Measurements from ENCODE around the gene EXOC6. TPM values are rescaled to one million over a fixed set of nuclear protein-coding genes. Genes with fewer than 3 reads are reported as not detected.

The EXOC6 gene
- polyA plus RNA-seq, 1 donor from 2014 or later, result 26.3 TPM

GRCh38 chr10:93103953-93104352, 255.6 kb downstream of the EXOC6 start:
- no peaks in the 10 kb centered on the region for H3K9me3 ChIP-seq (ENCODE audit: low read length)
- no peak overlapping the region for H3K4me3 ChIP-seq (ENCODE audit: low read length)
- no peaks in the 10 kb centered on the region for H3K79me2 ChIP-seq (replicated peaks; ENCODE audit: insufficient read depth, low read length)
- H3K9me2 ChIP-seq (ENCODE audit: insufficient read depth, low read length), result no peaks in the 10 kb centered on the region
- no peak overlapping the region for H3K4me2 ChIP-seq (ENCODE audit: low read length)
- H3K9ac ChIP-seq (ENCODE audit: low read length), result no peak overlapping the region
- no peak overlapping the region for H2AFZ ChIP-seq (ENCODE audit: low read depth, low read length)
- no peaks in the 10 kb centered on the region for H4K20me1 ChIP-seq (ENCODE audit: insufficient read depth)
- H3K27ac ChIP-seq (ENCODE audit: low read length), result no peak overlapping the region
- no peaks in the 10 kb centered on the region for H3K36me3 ChIP-seq (ENCODE audit: insufficient read depth, low read length)
- no peaks in the 10 kb centered on the region for H3F3A ChIP-seq (ENCODE audit: insufficient read depth, low read length, poor library complexity, severe bottlenecking)
- no peaks in the 10 kb centered on the region for H3K27me3 ChIP-seq (ENCODE audit: insufficient read depth, low read depth, low read length)
- TF ChIP-seq EP300 (conservative IDR thresholded peaks at IDR 0.05; ENCODE audit: poor library complexity, severe bottlenecking), result no peak
- no peak for TF ChIP-seq REST (IDR thresholded peaks at IDR 0.05; ENCODE audit: borderline replicate concordance)
- no peak for TF ChIP-seq EZH2 (IDR thresholded peaks at IDR 0.05; ENCODE audit: borderline replicate concordance, insufficient read depth, low read length, poor library complexity, severe bottlenecking)
- TF ChIP-seq TAF1 (IDR thresholded peaks at IDR 0.05; ENCODE audit: low read depth), result no peak
- no peak for TF ChIP-seq POLR2AphosphoS5 (IDR thresholded peaks at IDR 0.05)
- TF ChIP-seq MXI1 (conservative IDR thresholded peaks at IDR 0.05; ENCODE audit: poor library complexity, severe bottlenecking), result no peak
- no peak for TF ChIP-seq CTCF (IDR thresholded peaks at IDR 0.05; ENCODE audit: poor library complexity, severe bottlenecking)
- no peak for TF ChIP-seq RAD21 (conservative IDR thresholded peaks at IDR 0.05)
- TF ChIP-seq SMC3 (conservative IDR thresholded peaks at IDR 0.05; ENCODE audit: poor library complexity), result no peak

GRCh38 chr10:93106631-93107072, 258.3 kb downstream of the EXOC6 start:
- Histone ChIP-seq H3K4me3 (ENCODE audit: low read length) (no peak overlapping the region), H4K20me1 (ENCODE audit: insufficient read depth) (no peaks in the 10 kb centered on the region), H3K9ac (ENCODE audit: low read length) (no peak overlapping the region), H3K27me3 (ENCODE audit: insufficient read depth, low read depth, low read length) (no peaks in the 10 kb centered on the region), H3K36me3 (ENCODE audit: insufficient read depth, low read length) (no peaks in the 10 kb centered on the region), H2AFZ (ENCODE audit: low read depth, low read length) (no peak overlapping the region), H3K9me3 (ENCODE audit: low read length) (no peaks in the 10 kb centered on the region), H3K9me2 (ENCODE audit: insufficient read depth, low read length) (no peaks in the 10 kb centered on the region), H3K79me2 (replicated peaks; ENCODE audit: insufficient read depth, low read length) (no peaks in the 10 kb centered on the region), H3K4me2 (ENCODE audit: low read length) (no peak overlapping the region), H3K27ac (ENCODE audit: low read length) (no peak overlapping the region), H3F3A (ENCODE audit: insufficient read depth, low read length, poor library complexity, severe bottlenecking) (no peaks in the 10 kb centered on the region)
- TF ChIP-seq RAD21 (conservative IDR thresholded peaks at IDR 0.05) (no peak), REST (IDR thresholded peaks at IDR 0.05; ENCODE audit: borderline replicate concordance) (no peak), POLR2AphosphoS5 (IDR thresholded peaks at IDR 0.05) (no peak), EP300 (conservative IDR thresholded peaks at IDR 0.05; ENCODE audit: poor library complexity, severe bottlenecking) (no peak), CTCF (IDR thresholded peaks at IDR 0.05; ENCODE audit: poor library complexity, severe bottlenecking) (no peak)

Measured in neural cell (in vitro differentiated cells).